Measurements from ENCODE around the gene WBP4.

DNA sequence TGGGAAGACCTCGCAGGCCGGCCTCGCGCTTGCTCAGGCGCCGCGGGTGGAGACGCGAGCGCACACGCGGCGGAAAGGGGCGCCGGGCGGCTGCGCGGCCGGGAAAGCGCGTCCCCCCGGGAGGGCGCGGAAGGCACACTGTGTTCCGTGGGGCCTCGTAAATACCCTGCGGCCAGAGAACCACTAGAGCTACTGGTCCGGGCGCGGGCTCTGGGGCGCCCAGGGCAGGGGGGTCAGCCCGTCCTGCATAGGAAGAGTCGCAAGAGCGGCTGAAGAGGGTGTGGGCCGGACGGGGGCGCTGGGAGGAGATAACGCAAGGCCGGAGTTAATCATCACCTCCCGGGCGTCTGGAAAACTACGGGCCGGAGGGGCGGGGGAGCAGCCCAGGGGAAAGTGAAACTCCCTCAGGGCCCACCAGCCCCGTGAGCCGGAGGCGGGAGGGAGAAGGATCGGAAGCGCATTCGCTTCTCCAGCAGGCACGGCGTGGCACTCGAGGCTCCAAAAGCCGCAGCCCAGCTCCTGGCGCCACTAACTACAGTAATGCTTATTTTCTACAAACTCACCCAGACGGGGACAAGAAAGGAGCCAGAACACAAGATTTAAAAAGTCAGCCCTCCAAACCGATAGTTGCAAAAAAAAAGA, 1.1 kb upstream of the WBP4 start:
- TF ChIP-seq POLR2A (IDR thresholded peaks at IDR 0.05) (peak; percentile 71), CTCF (IDR thresholded peaks at IDR 0.05) (peak in 4 of 5 experiments; percentile 15 to 35 (median 20)), POLR2AphosphoS5 (IDR thresholded peaks at IDR 0.05) (peak in 2 of 3 donors; percentile 79 to 88), EP300 (IDR thresholded peaks at IDR 0.05; ENCODE audit: low read depth) (peak; percentile 85)

All from transverse colon (tissue), 4 donors.